ENCODE results near the gene PDE8B.

DNA sequence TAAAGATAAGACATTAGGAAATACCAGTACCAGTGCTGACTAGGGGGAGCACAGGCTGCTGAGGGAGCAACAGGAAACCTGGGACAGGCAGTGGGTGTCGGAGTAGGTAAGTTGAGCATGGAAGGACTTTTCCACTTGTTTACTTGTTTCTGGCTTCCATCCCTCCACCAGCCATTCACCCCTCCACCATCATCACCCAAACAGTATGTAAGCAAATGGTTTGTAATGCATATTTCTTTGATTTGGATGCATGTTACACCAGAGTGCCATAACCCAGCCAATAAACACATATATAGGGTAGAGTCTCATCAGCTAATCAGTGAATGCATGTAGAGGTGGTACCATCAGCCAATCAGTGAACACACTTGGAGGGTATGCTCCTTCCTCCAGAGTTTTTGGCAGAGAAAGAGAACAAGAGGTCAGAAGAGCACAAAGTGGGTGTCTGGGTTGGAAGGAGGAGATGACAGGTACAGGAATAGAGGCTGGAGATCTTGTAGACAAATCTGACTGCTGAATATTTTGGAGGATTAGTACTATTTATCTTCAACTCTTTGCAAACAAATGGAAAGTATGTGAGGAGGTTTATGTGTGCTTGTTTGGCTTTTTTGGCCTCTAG is 37.7 kb upstream of the PDE8B start:
- TF ChIP-seq, protein P1, sequence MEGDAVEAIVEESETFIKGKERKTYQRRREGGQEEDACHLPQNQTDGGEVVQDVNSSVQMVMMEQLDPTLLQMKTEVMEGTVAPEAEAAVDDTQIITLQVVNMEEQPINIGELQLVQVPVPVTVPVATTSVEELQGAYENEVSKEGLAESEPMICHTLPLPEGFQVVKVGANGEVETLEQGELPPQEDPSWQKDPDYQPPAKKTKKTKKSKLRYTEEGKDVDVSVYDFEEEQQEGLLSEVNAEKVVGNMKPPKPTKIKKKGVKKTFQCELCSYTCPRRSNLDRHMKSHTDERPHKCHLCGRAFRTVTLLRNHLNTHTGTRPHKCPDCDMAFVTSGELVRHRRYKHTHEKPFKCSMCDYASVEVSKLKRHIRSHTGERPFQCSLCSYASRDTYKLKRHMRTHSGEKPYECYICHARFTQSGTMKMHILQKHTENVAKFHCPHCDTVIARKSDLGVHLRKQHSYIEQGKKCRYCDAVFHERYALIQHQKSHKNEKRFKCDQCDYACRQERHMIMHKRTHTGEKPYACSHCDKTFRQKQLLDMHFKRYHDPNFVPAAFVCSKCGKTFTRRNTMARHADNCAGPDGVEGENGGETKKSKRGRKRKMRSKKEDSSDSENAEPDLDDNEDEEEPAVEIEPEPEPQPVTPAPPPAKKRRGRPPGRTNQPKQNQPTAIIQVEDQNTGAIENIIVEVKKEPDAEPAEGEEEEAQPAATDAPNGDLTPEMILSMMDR (IDR thresholded peaks at IDR 0.05): no peak
- no peak for TF ChIP-seq POLR2A (IDR thresholded peaks at IDR 0.05)
